IMR-90 (cell line): Measurements from ENCODE around the gene MDP1. TPM values are rescaled to one million over a fixed set of nuclear protein-coding genes. Genes with fewer than 3 reads are reported as not detected.

ENCODE experiments used
- ATAC-seq: fragments of 200-7000 bp; cut with Tn5 transposase; 2 replicates; pipeline ENCODE4 v1.9.1; 2020; ENCODE audit warnings: low read depth, mild to moderate bottlenecking, moderate library complexity
- BruUV-seq: library from RNA; stranded (reverse); fragments of 400-500 nt; replicated peaks from 2 replicates; lab custom pipeline; 2021; lab: Mats Ljungman, UMichigan
- CTCF ChIA-PET: fragments of 300-600 bp; formaldehyde crosslinking; extraction: SDS; loops from one replicate; lab custom pipeline; 2021; ENCODE audit warnings: antibody characterized with exemption; lab: Yijun Ruan, JAX
- POLR2A ChIA-PET: fragments of 300-600 bp; sonication (Branson Sonifier 250); formaldehyde crosslinking; loops from one replicate; lab custom pipeline; 2022; ENCODE audit warnings: antibody characterized with exemption; ENCODE audit not compliant: unreplicated experiment; lab: Charles Lee
- DNase-seq: peaks from one replicate; pipeline ENCODE4 v3.0.0; 2013
- H2AFZ ChIP-seq: replicated peaks from 2 replicates; pipeline ENCODE3; 2013; ENCODE audit warnings: low read length, mild to moderate bottlenecking; ENCODE audit not compliant: poor library complexity
- H2AK5ac ChIP-seq: 2 replicates; pipeline ENCODE4 v1.6.1; 2013; ENCODE audit warnings: low read depth, low read length, inconsistent platforms
- H2AK9ac ChIP-seq: replicated peaks from 2 replicates; pipeline ENCODE3; 2013; ENCODE audit warnings: mild to moderate bottlenecking, low read depth, low read length, moderate library complexity; ENCODE audit not compliant: poor library complexity
- H2BK120ac ChIP-seq: 2 replicates; pipeline ENCODE4 v1.6.1; 2013; ENCODE audit warnings: low read depth, low read length, inconsistent platforms
- H2BK15ac ChIP-seq: 3 replicates; pipeline ENCODE4 v1.6.1; 2013; ENCODE audit warnings: low read depth, low read length, inconsistent platforms
- H2BK20ac ChIP-seq: 2 replicates; pipeline ENCODE4 v1.6.1; 2013; ENCODE audit warnings: low read depth, mild to moderate bottlenecking, inconsistent platforms, low read length, moderate library complexity
- H2BK5ac ChIP-seq: 2 replicates; pipeline ENCODE4 v1.6.1; 2013; ENCODE audit warnings: mild to moderate bottlenecking, low read depth, low read length, inconsistent platforms; ENCODE audit not compliant: poor library complexity, severe bottlenecking
- H3K14ac ChIP-seq: replicated peaks from 2 replicates; pipeline ENCODE4 v1.6.1; 2013; ENCODE audit warnings: low read depth, low read length, inconsistent platforms
- H3K18ac ChIP-seq: 2 replicates; pipeline ENCODE4 v1.6.1; 2013; ENCODE audit warnings: low read depth, low read length, control low read depth
- H3K23ac ChIP-seq: 2 replicates; pipeline ENCODE4 v1.6.1; 2013; ENCODE audit warnings: low read depth, low read length, inconsistent platforms
- H3K27ac ChIP-seq: 2 replicates; pipeline ENCODE4 v1.5.1; 2013; ENCODE audit warnings: mild to moderate bottlenecking, control low read depth, low read length; ENCODE audit not compliant: insufficient read depth
- H3K27me3 ChIP-seq: 2 replicates; pipeline ENCODE4 v1.6.1; 2013; ENCODE audit warnings: low read length; ENCODE audit not compliant: control insufficient read depth, insufficient read depth
- H3K36me3 ChIP-seq: 2 replicates; pipeline ENCODE4 v1.6.1; 2013; ENCODE audit warnings: low read length, mixed read lengths; ENCODE audit not compliant: control insufficient read depth, insufficient read depth
- H3K4ac ChIP-seq: 2 replicates; pipeline ENCODE4 v1.6.1; 2013; ENCODE audit warnings: low read depth, low read length, inconsistent platforms
- H3K4me1 ChIP-seq: 2 replicates; pipeline ENCODE4 v1.6.1; 2013; ENCODE audit warnings: low read length, mixed read lengths; ENCODE audit not compliant: control insufficient read depth, insufficient read depth
- H3K4me2 ChIP-seq: 2 replicates; pipeline ENCODE4 v1.6.1; 2013; ENCODE audit warnings: low read depth, mild to moderate bottlenecking, control low read depth, low read length, moderate library complexity
- H3K4me3 ChIP-seq: 2 replicates; pipeline ENCODE4 v1.5.1; 2013; ENCODE audit warnings: low read depth, mild to moderate bottlenecking, control low read depth, low read length, moderate library complexity; ENCODE audit not compliant: insufficient read depth
- H3K56ac ChIP-seq: 2 replicates; pipeline ENCODE4 v1.6.1; 2013; ENCODE audit warnings: low read length, inconsistent platforms; ENCODE audit not compliant: insufficient read depth; ENCODE audit errors: extremely low read depth
- H3K79me1 ChIP-seq, 2 experiments: 2 replicates each; pipeline ENCODE4 v1.6.1; 2013; ENCODE audit warnings: low read length in 2 of 2, inconsistent platforms in 1 of 2, low read depth in 1 of 2
- H3K9ac ChIP-seq: 2 replicates; pipeline ENCODE4 v1.6.1; 2013; ENCODE audit warnings: low read depth, low read length, control low read depth
- H3K9me1 ChIP-seq: 2 replicates; pipeline ENCODE4 v1.6.1; 2013; ENCODE audit warnings: low read length, inconsistent platforms; ENCODE audit not compliant: insufficient read depth
- H3K9me3 ChIP-seq: 2 replicates; pipeline ENCODE4 v1.6.1; 2013; ENCODE audit warnings: low read length; ENCODE audit not compliant: control insufficient read depth, insufficient read depth
- H4K20me1 ChIP-seq: 2 replicates; pipeline ENCODE4 v1.6.1; 2013; ENCODE audit warnings: low read length, inconsistent platforms; ENCODE audit not compliant: insufficient read depth
- H4K5ac ChIP-seq: 2 replicates; pipeline ENCODE4 v1.6.1; 2013; ENCODE audit warnings: mild to moderate bottlenecking, low read depth, low read length, control low read depth
- H4K8ac ChIP-seq, 2 experiments: 2 replicates each; pipeline ENCODE4 v1.6.1; 2013; ENCODE audit warnings: low read depth in 2 of 2, low read length in 2 of 2, control low read depth in 1 of 2, inconsistent platforms in 1 of 2
- H4K91ac ChIP-seq: 2 replicates; pipeline ENCODE4 v1.6.1; 2013; ENCODE audit warnings: low read depth, low read length, inconsistent platforms; ENCODE audit not compliant: insufficient read depth
- ELK1 ChIP-seq: fragments of 150-350 bp; IDR thresholded peaks from 2 replicates; pipeline ENCODE4 v1.6.1; 2016; ENCODE audit warnings: low read depth, mild to moderate bottlenecking, low read length, moderate library complexity, borderline replicate concordance
- MAZ ChIP-seq: IDR thresholded peaks from 2 replicates; pipeline ENCODE4 v1.6.1; 2012; ENCODE audit warnings: low read depth, mild to moderate bottlenecking, low read length, improper control_type of control experiment, moderate library complexity, borderline replicate concordance
- NFE2L2 ChIP-seq: fragments of 150-350 bp; IDR thresholded peaks from 2 replicates; pipeline ENCODE4 v1.6.1; 2016; ENCODE audit warnings: low read depth, mild to moderate bottlenecking, low read length
- POLR2A ChIP-seq: IDR thresholded peaks from 2 replicates; pipeline ENCODE4 v1.6.1; 2012; ENCODE audit warnings: mild to moderate bottlenecking, low read depth, low read length
- SMC3 ChIP-seq: fragments of 150-350 bp; IDR thresholded peaks from 2 replicates; pipeline ENCODE4 v1.6.1; 2016; ENCODE audit warnings: low read depth, mild to moderate bottlenecking, antibody characterized with exemption, low read length, moderate library complexity
- WGBS, 2 experiments: methylation state at CpG; one replicate each; pipeline versions ENCODE4 v1.1.5 to v1.1.7; 2013; ENCODE audit warnings: missing lambda C conversion rate in 2 of 2; ENCODE audit not compliant: insufficient read length in 1 of 2; ENCODE audit errors: extremely low coverage in 2 of 2; 5-methylcytosine and 5-hydroxymethylcytosine counted together
- dilution Hi-C: fragments of 300-500 bp; cut with HindIII; formaldehyde crosslinking; loops from one replicate; pipeline ENCODE4 v1.14.3; 2018; ENCODE audit warnings: low sequenced_read_pairs; ENCODE audit not compliant: unreplicated experiment
- in situ Hi-C: fragments of 300-500 bp; cut with MboI; formaldehyde crosslinking; loops from 3 replicates; pipeline ENCODE4 v1.14.3; 2019; ENCODE audit warnings: low sequenced_read_pairs, inconsistent platforms, mixed read lengths
- intact Hi-C: fragments of 100-400 bp; cut with micrococcal nuclease; formaldehyde crosslinking; loops from 2 replicates; pipeline ENCODE4 v1.10.0; 2022
- polyA plus RNA-seq, 3 experiments: library from polyadenylated mRNA; depleted of rRNA; stranded (reverse); fragments of >200 nt; gene quantifications; 2 replicates each; pipeline ENCODE4 v1.2.3, GENCODE V29; 2012; ENCODE audit warnings: low replicate concordance in 1 of 3
- total RNA-seq: library from RNA; depleted of rRNA; stranded (reverse); fragments of >200 nt; gene quantifications from 2 replicates; pipeline ENCODE4 v1.2.3, GENCODE V29; 2012

The MDP1 gene
- total and polyA plus RNA-seq, 2 of the 4 experiments (the other 2 are of a cell fraction), result 15.1 to 17.8 TPM

- Histone ChIP-seq H3K4me3 (no peak overlapping the region), H3K79me1 (peaks cover 48 to 85% of the 10 kb centered on the region in 2 experiments), H2AK5ac (no peak overlapping the region), H3K9ac (no peak overlapping the region), H2BK20ac (no peak overlapping the region), H2BK120ac (no peak overlapping the region), H4K5ac (no peak overlapping the region), H3K27ac (no peak overlapping the region), H3K23ac (0 out of 2 replicates have a peak overlapping the region, but pooled peaks have one; percentile 36), H4K91ac (no peak overlapping the region), H3K9me1 (peaks cover 19% of the 10 kb centered on the region), H3K18ac (no peak overlapping the region), H3K56ac (no peak overlapping the region), H3K4me2 (no peak overlapping the region; the same call in 1 of the 2 replicates), H4K8ac (no peak overlapping the region), H3K27me3 (no peaks in the 10 kb centered on the region), H2AK9ac (no peak overlapping the region), H3K4ac (no peak overlapping the region), H3K4me1 (peaks cover 8% of the 10 kb centered on the region), H4K20me1 (no peaks in the 10 kb centered on the region), H2BK5ac (no peak overlapping the region), H3K14ac (no peak overlapping the region), H2BK15ac (no peak overlapping the region), H3K9me3 (no peaks in the 10 kb centered on the region), H2AFZ (no peak overlapping the region), H3K36me3 (peaks cover 28% of the 10 kb centered on the region)
- 71% methylated on average over 1 of the region's 3 CpGs; no CpG with 5 or more reads in 1 of the 2 experiments for WGBS, 2 experiments
- in situ Hi-C loops (loop anchor here (10.0 kb wide), 1 partner anchor 200 kb away; no protein-coding TSS in a partner anchor), intact Hi-C loops (no loop called here), dilution Hi-C loops (no loop called here)
- TF ChIP-seq POLR2A (no peak), SMC3 (no peak), NFE2L2 (no peak), ELK1 (no peak), MAZ (no peak)
- no TSS peak for BruUV-seq
- CTCF ChIA-PET, result no interaction called here
- DNase-seq, result no peak
- ATAC-seq, result no peak
- POLR2A ChIA-PET, result interaction anchor here (1.2 kb wide), 1 partner anchor 8 kb away, joined by 3 read pairs; the partner anchor contains the start of gene TINF2
Observed at GRCh38 chr14:24234095-24235005, 18.5 kb upstream of the MDP1 start.
